RWPE1 (cell line): ENCODE data around the gene MAML3.
A peak's percentile ranks its signal among the peaks of the same experiment; 100 is the strongest.

Experiments used
- CTCF ChIA-PET: fragments of 350-600 bp; sonication (Branson Sonifier 250); formaldehyde crosslinking; extraction: SDS; loops from one replicate; lab custom pipeline; 2021; lab: Yijun Ruan, JAX
- POLR2A ChIA-PET: fragments of 400-600 bp; formaldehyde crosslinking; extraction: SDS; loops from one replicate; lab custom pipeline; 2020; ENCODE audit warnings: antibody characterized with exemption; ENCODE audit not compliant: low non-redundant PET; lab: Yijun Ruan, JAX
- DNase-seq: peaks from one replicate; pipeline ENCODE4 v3.0.0; 2012; ENCODE audit warnings: low spot score
- H3K27ac ChIP-seq: fragments of 450-650 bp; 2 replicates; pipeline ENCODE4 v1.5.1; 2017
- TF ChIP-seq, protein P1 (sequence below): fragments of 450-650 bp; conservative IDR thresholded peaks from 2 replicates; pipeline ENCODE4 v1.5.1; 2017; ENCODE audit warnings: low read depth, mild to moderate bottlenecking

MAML3 gene

DNA sequence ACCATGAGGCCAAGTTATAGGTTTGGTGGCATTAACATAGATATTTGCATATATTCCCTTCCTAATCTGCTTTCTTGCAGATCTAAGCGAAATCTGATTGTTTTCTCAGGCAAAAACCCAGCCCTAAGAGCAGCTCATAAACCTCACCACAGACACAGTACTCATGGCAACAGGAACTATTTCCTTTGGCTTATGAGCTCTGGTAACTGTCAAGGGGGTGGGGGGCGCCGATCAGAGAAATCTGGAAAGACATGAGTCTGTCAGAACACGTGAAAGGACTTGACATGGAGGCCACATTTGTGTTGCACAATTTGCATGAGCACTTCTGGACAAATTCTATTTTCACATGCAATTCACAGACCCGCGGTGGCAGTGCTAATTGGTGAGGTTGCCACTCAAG, 404.6 kb downstream of the MAML3 start:
- POLR2A ChIA-PET: no interaction called here
- no peak for DNase-seq
- H3K27ac ChIP-seq: no peak overlapping the region
- CTCF ChIA-PET: interaction anchor here (0.6 kb wide), 1 partner anchor 188 kb away, joined by 3 read pairs; no protein-coding TSS in a partner anchor
- TF ChIP-seq, protein P1, sequence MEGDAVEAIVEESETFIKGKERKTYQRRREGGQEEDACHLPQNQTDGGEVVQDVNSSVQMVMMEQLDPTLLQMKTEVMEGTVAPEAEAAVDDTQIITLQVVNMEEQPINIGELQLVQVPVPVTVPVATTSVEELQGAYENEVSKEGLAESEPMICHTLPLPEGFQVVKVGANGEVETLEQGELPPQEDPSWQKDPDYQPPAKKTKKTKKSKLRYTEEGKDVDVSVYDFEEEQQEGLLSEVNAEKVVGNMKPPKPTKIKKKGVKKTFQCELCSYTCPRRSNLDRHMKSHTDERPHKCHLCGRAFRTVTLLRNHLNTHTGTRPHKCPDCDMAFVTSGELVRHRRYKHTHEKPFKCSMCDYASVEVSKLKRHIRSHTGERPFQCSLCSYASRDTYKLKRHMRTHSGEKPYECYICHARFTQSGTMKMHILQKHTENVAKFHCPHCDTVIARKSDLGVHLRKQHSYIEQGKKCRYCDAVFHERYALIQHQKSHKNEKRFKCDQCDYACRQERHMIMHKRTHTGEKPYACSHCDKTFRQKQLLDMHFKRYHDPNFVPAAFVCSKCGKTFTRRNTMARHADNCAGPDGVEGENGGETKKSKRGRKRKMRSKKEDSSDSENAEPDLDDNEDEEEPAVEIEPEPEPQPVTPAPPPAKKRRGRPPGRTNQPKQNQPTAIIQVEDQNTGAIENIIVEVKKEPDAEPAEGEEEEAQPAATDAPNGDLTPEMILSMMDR: no peak

DNA sequence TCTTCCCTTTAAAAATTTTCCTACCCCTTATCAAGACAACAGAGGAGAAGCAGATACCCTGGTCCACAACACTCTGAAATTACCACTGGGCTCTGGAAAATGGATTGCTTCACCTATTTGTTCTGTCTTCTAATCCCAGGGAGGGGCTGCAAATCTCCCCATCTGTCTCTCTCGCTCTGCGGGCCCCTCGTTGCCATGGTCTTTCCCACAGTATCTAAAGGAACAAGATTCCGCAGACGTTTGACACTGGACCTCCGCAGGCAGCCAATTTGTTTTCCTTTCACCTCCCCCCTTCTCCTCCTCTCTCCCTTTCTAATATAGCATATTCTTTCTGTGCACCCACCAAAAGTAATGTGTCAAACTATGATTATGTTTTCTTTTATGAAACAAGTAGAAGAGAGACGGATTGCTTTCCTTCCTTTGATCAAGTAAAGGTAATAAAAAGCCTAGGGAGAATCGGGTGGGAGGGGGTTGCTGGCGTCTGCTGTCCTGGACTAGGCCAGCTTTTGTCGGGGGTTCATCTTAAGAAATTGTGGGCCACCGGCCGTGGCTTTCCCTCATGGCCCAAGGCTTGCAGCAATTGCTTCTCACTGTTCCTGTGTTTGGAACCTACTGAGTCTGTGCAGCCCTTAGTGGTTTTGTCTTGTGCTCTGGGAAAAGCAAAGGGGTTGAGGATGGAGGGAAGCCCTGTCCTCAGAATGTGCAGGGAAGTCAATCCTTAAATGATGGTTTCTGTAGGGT, 407.4 kb downstream of the MAML3 start:
- ChIA-PET CTCF (interaction anchor here (0.6 kb wide), 1 partner anchor 149 kb away, joined by 4 read pairs; no protein-coding TSS in a partner anchor), POLR2A (no interaction called here)
- no peak overlapping the region for H3K27ac ChIP-seq
- TF ChIP-seq, protein P1: no peak
- DNase-seq: no peak

DNA sequence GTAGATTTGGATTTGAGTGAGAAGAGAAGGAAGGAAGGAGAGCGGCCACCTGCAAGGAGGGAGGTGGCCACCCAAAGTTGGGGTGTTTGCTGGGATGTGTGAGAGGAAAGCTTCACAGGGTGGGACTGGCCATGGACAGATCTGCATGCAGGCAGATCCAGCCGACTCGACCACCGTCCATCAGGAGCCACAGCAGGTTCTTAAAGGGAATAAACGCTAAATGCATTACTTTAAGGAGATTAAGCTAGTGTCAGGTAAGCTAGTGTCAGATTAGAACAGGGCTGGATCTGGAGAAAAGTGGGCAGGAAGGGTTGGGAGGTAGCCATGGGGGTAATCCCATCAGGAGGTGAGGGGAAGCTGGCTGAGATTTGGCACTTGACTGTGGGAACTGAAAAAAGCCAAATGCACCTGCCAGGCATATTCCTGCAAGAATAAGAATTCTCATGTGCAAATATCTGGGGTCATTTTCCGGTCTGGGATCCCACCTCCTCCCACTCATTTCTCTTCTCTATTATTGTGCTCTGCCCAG, 408.8 kb downstream of the MAML3 start:
- ChIA-PET POLR2A (no interaction called here), CTCF (no interaction called here)
- TF ChIP-seq, protein P1: no peak
- H3K27ac ChIP-seq: no peak overlapping the region
- no peak for DNase-seq

DNA sequence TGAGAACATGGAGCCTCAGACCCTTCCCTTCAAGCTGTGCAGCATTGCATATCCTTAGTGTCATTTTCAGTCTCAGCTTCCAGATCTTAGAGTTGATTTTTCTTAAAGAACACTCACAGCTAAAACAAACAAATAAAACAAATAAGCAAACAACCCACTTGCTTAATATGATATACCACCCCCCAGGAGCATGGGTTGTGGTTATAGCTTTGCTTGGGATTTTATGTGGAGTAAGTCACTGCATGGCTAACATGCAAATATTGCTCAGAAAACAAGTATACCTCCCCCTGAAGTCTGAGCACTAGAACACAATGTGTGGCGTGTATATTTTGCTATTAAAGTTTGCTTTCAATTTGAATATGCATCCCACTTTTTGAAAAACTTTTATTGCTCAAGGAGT, 409.8 kb downstream of the MAML3 start:
- no peak overlapping the region for H3K27ac ChIP-seq
- DNase-seq: no peak
- TF ChIP-seq, protein P1: no peak
- POLR2A ChIA-PET: no interaction called here
- CTCF ChIA-PET: no interaction called here

DNA sequence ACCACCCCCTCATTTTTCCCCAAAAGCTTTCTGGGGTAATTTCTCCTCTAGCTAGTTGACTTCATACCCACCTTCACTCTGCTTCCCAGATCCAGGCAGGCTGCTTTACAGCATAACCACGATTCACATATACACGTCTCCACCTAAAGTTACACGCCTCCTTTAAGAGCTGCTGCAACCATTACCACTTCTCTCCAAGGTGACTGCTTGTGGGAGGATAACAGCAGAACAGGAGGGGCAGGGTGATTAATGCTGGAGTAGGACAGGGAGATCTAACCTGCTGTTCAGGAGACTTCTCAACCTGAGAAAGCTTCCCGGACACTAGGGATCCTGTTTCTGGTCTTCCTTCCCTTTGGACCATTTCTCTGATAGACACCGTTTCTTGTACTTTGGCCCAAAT, 411.0 kb downstream of the MAML3 start:
- CTCF ChIA-PET: no interaction called here
- H3K27ac ChIP-seq: no peak overlapping the region
- DNase-seq: no peak
- POLR2A ChIA-PET: no interaction called here
- TF ChIP-seq, protein P1: no peak

DNA sequence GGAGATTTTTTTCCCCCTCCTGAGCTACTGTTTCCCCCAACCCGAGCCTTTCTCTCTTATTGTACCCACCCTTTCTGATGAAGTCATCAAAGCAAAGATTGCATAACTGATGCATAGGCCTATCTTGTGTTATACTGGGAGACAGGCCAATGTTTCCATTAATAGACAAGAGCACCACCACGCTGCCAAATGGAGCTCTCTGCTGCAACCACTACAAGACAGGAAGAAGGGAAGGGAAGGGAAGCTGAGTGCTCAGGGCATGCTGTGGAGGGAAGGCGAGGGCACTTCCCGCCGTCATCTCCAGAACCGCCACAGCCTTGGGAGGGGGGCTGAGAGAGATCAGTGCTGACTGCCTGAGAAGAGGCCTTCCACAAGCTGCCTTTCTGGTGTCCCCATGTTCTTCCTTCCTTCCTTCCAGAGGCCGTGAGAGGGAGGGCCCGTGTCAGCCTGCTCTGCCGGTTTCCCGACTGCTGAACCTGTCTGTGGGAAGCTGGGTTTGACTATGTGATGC, 413.4 kb downstream of the MAML3 start:
- peak overlapping the region; percentile 67 for H3K27ac ChIP-seq
- TF ChIP-seq, protein P1: peak; percentile 28; the same call in 1 of the 2 replicates
- CTCF ChIA-PET: interaction anchor here (0.5 to 1.8 kb wide), 4 partner anchors 83 to 96 kb away, joined by 3 to 4 read pairs (median 3); no protein-coding TSS in a partner anchor
- POLR2A ChIA-PET: no interaction called here
- DNase-seq: peak; percentile 55
